Measurements from ENCODE around the gene RFX3. TPM values are rescaled to one million over a fixed set of nuclear protein-coding genes. Genes with fewer than 3 reads are reported as not detected.

The RFX3 gene
- total and polyA plus RNA-seq, 2 donors (not counting 3 experiments of a cell fraction or from before 2014, with no cell fraction given): 4.8 to 10.5 TPM

DNA sequence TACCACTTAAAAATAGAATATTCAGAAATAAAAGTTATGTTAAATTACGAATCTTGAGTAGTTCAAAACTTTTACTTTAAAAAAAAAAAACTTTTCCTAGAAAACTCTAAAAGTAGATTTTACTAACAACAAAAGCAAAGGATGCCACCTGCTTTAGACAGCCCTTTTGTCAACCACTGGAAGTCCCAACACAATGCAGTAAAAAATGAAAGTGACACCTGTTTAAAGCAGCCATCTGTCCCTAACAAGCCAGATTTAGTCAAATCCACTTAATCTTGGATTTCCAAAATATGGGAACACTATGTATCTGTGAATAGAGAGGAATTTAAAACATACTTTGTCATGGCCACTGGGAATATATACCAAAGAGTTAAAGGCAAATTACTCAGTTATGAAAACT lies 3.8 kb downstream of the RFX3 start:
- POLR2A ChIA-PET: no interaction called here
- Histone ChIP-seq H3K4me3 (replicated peaks in 1 of 3; ENCODE audit: insufficient read depth in 1 of 3, low read depth in 1 of 3, low read length in 3 of 3) (no peak overlapping the region), H3K9me1 (replicated peaks; ENCODE audit: control insufficient read depth, extremely low read depth, insufficient read depth, low read length) (no peaks in the 10 kb centered on the region), H2AFZ (ENCODE audit: low read depth, low read length) (no peak overlapping the region), H4K20me1 (replicated peaks; ENCODE audit: control insufficient read depth, extremely low read depth, insufficient read depth, low read length) (no peaks in the 10 kb centered on the region), H3K79me2 (ENCODE audit: control insufficient read depth, insufficient read depth, low read length) (peaks cover 10% of the 10 kb centered on the region), H3K4me1 (ENCODE audit: control insufficient read depth, extremely low read depth, insufficient read depth, low read length) (peaks cover 5% of the 10 kb centered on the region), H3K27me3 (ENCODE audit: control insufficient read depth in 2 of 2, insufficient read depth in 2 of 2, low read length in 2 of 2) (no peaks in the 10 kb centered on the region), H3K9me3 (replicated peaks; ENCODE audit: control insufficient read depth, insufficient read depth, low read length) (no peaks in the 10 kb centered on the region), H3K36me3 (ENCODE audit: control insufficient read depth in 2 of 2, extremely low read depth in 1 of 2, insufficient read depth in 2 of 2, low read length in 2 of 2) (no peaks in the 10 kb centered on the region), H3K9ac (replicated peaks; ENCODE audit: extremely low read depth, insufficient read depth, low read length) (no peak overlapping the region), H3K27ac (ENCODE audit: insufficient read depth, low read depth, low read length) (no peak overlapping the region), H3K4me2 (ENCODE audit: insufficient read depth, low read length) (no peak overlapping the region)
- CTCF ChIA-PET: interaction anchor here (1.0 to 1.1 kb wide), 4 partner anchors 13 to 281 kb away, joined by 3 to 5 read pairs (median 3); no protein-coding TSS in a partner anchor
- dilution Hi-C loops (cut with MboI; ENCODE audit: extremely low pct_ligation_motif_present, low sequenced_read_pairs): no loop called here
- no TSS peak for BruUV-seq (replicated peaks)
- FAIRE-seq (no peak), DNase-seq (ENCODE audit: low read depth, low spot score) (no peak)
- intact Hi-C loops (cut with micrococcal nuclease): loop anchor here (10.0 kb wide), 1 partner anchor 1153 kb away; the partner anchor contains the start of gene CDC37L1
- TF ChIP-seq, protein P1, sequence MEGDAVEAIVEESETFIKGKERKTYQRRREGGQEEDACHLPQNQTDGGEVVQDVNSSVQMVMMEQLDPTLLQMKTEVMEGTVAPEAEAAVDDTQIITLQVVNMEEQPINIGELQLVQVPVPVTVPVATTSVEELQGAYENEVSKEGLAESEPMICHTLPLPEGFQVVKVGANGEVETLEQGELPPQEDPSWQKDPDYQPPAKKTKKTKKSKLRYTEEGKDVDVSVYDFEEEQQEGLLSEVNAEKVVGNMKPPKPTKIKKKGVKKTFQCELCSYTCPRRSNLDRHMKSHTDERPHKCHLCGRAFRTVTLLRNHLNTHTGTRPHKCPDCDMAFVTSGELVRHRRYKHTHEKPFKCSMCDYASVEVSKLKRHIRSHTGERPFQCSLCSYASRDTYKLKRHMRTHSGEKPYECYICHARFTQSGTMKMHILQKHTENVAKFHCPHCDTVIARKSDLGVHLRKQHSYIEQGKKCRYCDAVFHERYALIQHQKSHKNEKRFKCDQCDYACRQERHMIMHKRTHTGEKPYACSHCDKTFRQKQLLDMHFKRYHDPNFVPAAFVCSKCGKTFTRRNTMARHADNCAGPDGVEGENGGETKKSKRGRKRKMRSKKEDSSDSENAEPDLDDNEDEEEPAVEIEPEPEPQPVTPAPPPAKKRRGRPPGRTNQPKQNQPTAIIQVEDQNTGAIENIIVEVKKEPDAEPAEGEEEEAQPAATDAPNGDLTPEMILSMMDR (IDR thresholded peaks at IDR 0.05; ENCODE audit: extremely low read depth in 1 of 2, insufficient read depth in 1 of 2, low read depth in 1 of 2, low read length in 2 of 2): no peak
- TF ChIP-seq MYC (IDR thresholded peaks at IDR 0.05; ENCODE audit: low read depth, low read length): no peak

DNA sequence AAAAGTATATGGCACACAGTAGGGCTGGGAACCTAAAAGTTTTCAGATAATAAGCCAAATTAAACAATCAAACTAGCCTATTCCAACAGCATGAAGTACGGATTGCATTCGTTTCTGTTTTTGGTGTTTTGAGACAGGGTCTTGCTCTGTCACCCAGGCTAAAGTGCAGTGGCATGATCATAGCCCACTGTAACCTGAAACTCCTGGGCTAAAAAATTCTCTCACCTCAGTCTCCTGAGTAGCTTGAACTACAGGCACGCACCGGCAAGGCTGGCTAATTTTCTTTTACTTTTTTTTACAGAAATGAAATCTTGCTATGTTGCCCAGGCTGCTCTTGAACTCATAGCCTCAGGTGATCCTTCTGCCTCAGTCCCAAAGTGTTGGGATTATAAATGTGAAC lies 5.2 kb downstream of the RFX3 start:
- Histone ChIP-seq H3K36me3 (ENCODE audit: control insufficient read depth in 2 of 2, extremely low read depth in 1 of 2, insufficient read depth in 2 of 2, low read length in 2 of 2) (no peaks in the 10 kb centered on the region), H3K4me1 (ENCODE audit: control insufficient read depth, extremely low read depth, insufficient read depth, low read length) (peaks cover 7% of the 10 kb centered on the region), H3K27ac (ENCODE audit: insufficient read depth, low read depth, low read length) (no peak overlapping the region), H3K27me3 (ENCODE audit: control insufficient read depth in 2 of 2, insufficient read depth in 2 of 2, low read length in 2 of 2) (no peaks in the 10 kb centered on the region), H3K9ac (replicated peaks; ENCODE audit: extremely low read depth, insufficient read depth, low read length) (no peak overlapping the region), H3K4me2 (ENCODE audit: insufficient read depth, low read length) (no peak overlapping the region), H3K79me2 (ENCODE audit: control insufficient read depth, insufficient read depth, low read length) (peaks cover 10% of the 10 kb centered on the region), H3K9me1 (replicated peaks; ENCODE audit: control insufficient read depth, extremely low read depth, insufficient read depth, low read length) (no peaks in the 10 kb centered on the region), H2AFZ (ENCODE audit: low read depth, low read length) (no peak overlapping the region), H3K4me3 (replicated peaks in 1 of 3; ENCODE audit: insufficient read depth in 1 of 3, low read depth in 1 of 3, low read length in 3 of 3) (no peak overlapping the region), H4K20me1 (replicated peaks; ENCODE audit: control insufficient read depth, extremely low read depth, insufficient read depth, low read length) (no peaks in the 10 kb centered on the region), H3K9me3 (replicated peaks; ENCODE audit: control insufficient read depth, insufficient read depth, low read length) (no peaks in the 10 kb centered on the region)
- FAIRE-seq (no peak), DNase-seq (ENCODE audit: low read depth, low spot score) (no peak)
- POLR2A ChIA-PET: no interaction called here
- CTCF ChIA-PET: interaction anchor here (0.9 to 1.6 kb wide), 2 partner anchors 53 to 79 kb away, joined by 3 to 4 read pairs; no protein-coding TSS in a partner anchor
- TF ChIP-seq GATA2 (IDR thresholded peaks at IDR 0.05; ENCODE audit: insufficient read depth, insufficient read length, low read depth, low read length): no peak
- no peak for TF ChIP-seq POLR2A (IDR thresholded peaks at IDR 0.05; ENCODE audit: low read depth, low read length)
- TF ChIP-seq, protein P1 (IDR thresholded peaks at IDR 0.05; ENCODE audit: extremely low read depth in 1 of 2, insufficient read depth in 1 of 2, low read depth in 1 of 2, low read length in 2 of 2): no peak
- TF ChIP-seq, protein P2, sequence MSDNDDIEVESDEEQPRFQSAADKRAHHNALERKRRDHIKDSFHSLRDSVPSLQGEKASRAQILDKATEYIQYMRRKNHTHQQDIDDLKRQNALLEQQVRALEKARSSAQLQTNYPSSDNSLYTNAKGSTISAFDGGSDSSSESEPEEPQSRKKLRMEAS (IDR thresholded peaks at IDR 0.05; ENCODE audit: insufficient read depth, insufficient read length): no peak
- no peak for TF ChIP-seq EZH2 (IDR thresholded peaks at IDR 0.05; ENCODE audit: borderline replicate concordance, low read depth, low read length, severe bottlenecking)
- no peak for TF ChIP-seq JUN (IDR thresholded peaks at IDR 0.05; ENCODE audit: borderline replicate concordance, insufficient read depth, insufficient read length, low read depth)
- no peak for TF ChIP-seq FOS (IDR thresholded peaks at IDR 0.05; ENCODE audit: borderline replicate concordance, insufficient read depth, low read length)
- TF ChIP-seq POLR2AphosphoS5 (IDR thresholded peaks at IDR 0.05; ENCODE audit: insufficient read depth, low read depth, low read length): no peak
- no peak for TF ChIP-seq MYC (IDR thresholded peaks at IDR 0.05; ENCODE audit: low read depth, low read length)
- dilution Hi-C loops (cut with MboI; ENCODE audit: extremely low pct_ligation_motif_present, low sequenced_read_pairs) (no loop called here), intact Hi-C loops (cut with micrococcal nuclease) (loop anchor here (10.0 kb wide), 1 partner anchor 1154 kb away; the partner anchor contains the start of gene CDC37L1)
- BruUV-seq (replicated peaks): no TSS peak
